Upper lobe of left lung (tissue), 6 donors: ENCODE data around the gene SLC25A22. TPM values are rescaled to one million over a fixed set of nuclear protein-coding genes. Genes with fewer than 3 reads are reported as not detected.

Experiments
- ATAC-seq, 2 donors: fragments of 200-7000 bp; cut with Tn5 transposase; one replicate each; pipeline ENCODE4 v1.9.1; 2022; ENCODE audit warnings: mild to moderate bottlenecking in 2 of 2, moderate library complexity in 2 of 2; ENCODE audit not compliant: low FRiP score in 2 of 2
- DNase-seq, 2 donors: peaks; one replicate each; pipeline ENCODE4 v3.0.0-alpha.2; 2019 to 2020
- H3K27ac ChIP-seq, 4 donors: fragments of 200-600 bp; sonication (generic); one replicate each; pipeline ENCODE4 v1.5.1; 2016 to 2019
- H3K27me3 ChIP-seq, 4 donors: fragments of 200-600 bp; sonication (generic); one replicate each; pipeline ENCODE4 v1.5.1; 2017 to 2019
- H3K36me3 ChIP-seq, 4 donors: fragments of 200-600 bp; sonication (generic); one replicate each; pipeline ENCODE4 v1.5.1; 2016 to 2019
- H3K4me1 ChIP-seq, 4 donors: fragments of 200-600 bp; sonication (generic); one replicate each; pipeline ENCODE4 v1.5.1; 2018 to 2019
- H3K4me3 ChIP-seq, 4 donors: fragments of 200-600 bp; sonication (generic); one replicate each; pipeline ENCODE4 v1.5.1; 2017 to 2019; ENCODE audit warnings: mild to moderate bottlenecking in 2 of 4, moderate library complexity in 1 of 4
- H3K9me3 ChIP-seq, 4 donors: fragments of 200-600 bp; sonication (generic); one replicate each; pipeline ENCODE4 v1.5.1; 2018 to 2019
- CTCF ChIP-seq, 6 experiments: fragments of 450-650 bp in 4 of 6; fragments of 200-600 bp in 2 of 6; sonication (generic) in 2 of 6; IDR thresholded peaks; one replicate each; pipeline ENCODE4 v1.5.1; 2016 to 2019; ENCODE audit warnings: antibody characterized with exemption in 6 of 6
- EP300 ChIP-seq, 4 donors: sonication (generic); formaldehyde crosslinking; IDR thresholded peaks; one replicate each; pipeline ENCODE4 v1.5.1; 2017; ENCODE audit warnings: antibody characterized with exemption in 4 of 4, control low read depth in 2 of 4
- POLR2A ChIP-seq, 4 donors: fragments of 450-650 bp; IDR thresholded peaks; one replicate each; pipeline ENCODE4 v1.5.1; 2016 to 2017; ENCODE audit warnings: antibody characterized with exemption in 4 of 4, mild to moderate bottlenecking in 2 of 4
- POLR2AphosphoS5 ChIP-seq, 2 donors: sonication (generic); formaldehyde crosslinking; IDR thresholded peaks; one replicate each; pipeline ENCODE4 v1.5.1; 2017; ENCODE audit warnings: antibody characterized with exemption in 2 of 2
- WGBS, 2 donors: methylation state at CpG; one replicate each; pipeline ENCODE4 v1.1.5; 2017 to 2018; 5-methylcytosine and 5-hydroxymethylcytosine counted together
- total RNA-seq, 6 donors: library from RNA; depleted of rRNA in 4 of 6; stranded (reverse); fragments of >200 nt in 4 of 6; gene quantifications; one replicate each; pipeline versions ENCODE4 v1.1.0 to v1.2.1, GENCODE V29; 2016 to 2021
- donor health status: DM: no; HTN: no; CAD: no; lungs with moderate emphysema.
- donor health status: DM: no; HTN: yes; CAD: no; lungs with severe emphysema.

Gene SLC25A22
- total RNA-seq, 6 donors from 2014 or later: 13.6 to 29.3 (median 22.3) TPM

- no peaks in the 10 kb centered on the region for H3K27me3 ChIP-seq
- peaks cover 0 to 12% (median 5%) of the 10 kb centered on the region in 4 donors for H3K36me3 ChIP-seq
- H3K4me1 ChIP-seq: peaks cover 22 to 43% (median 28%) of the 10 kb centered on the region in 4 donors
- TF ChIP-seq CTCF (IDR thresholded peaks at IDR 0.05) (no peak), EP300 (IDR thresholded peaks at IDR 0.05) (peak in 1 of 4 donors; percentile 9), POLR2AphosphoS5 (IDR thresholded peaks at IDR 0.05) (peak in 1 of 2 donors; percentile 41)
- peak overlapping the region in 3 of 4 donors; percentile 89 to 96 (median 96) for H3K27ac ChIP-seq
- H3K9me3 ChIP-seq: no peaks in the 10 kb centered on the region
- ATAC-seq (no peak), DNase-seq (peak in 1 of 2 donors; percentile 64)
- 40 to 63% methylated on average over 2 of the region's 2 CpGs for WGBS, 2 donors
- H3K4me3 ChIP-seq: no peak overlapping the region
Measured at GRCh38 chr11:749731-750130, 48.4 kb downstream of the SLC25A22 start.

DNA sequence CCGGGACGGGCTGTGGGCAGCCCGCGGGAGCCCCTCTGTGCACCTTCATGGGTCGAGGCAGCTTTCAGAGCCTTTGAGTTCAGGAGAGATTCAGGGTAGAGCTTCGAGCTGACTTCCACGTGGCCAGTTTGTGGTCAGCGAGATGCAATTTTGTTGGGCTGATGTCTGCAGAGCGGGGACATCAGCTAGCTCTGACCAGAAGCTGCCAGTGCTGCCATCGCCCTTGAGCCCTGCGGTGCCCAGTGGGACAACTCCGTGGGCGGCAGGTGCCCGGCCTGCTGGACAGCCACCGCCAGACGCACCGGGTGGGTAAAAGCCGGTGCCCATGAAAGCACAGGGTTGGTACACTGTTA lies 50.1 kb downstream of the SLC25A22 start:
- Histone ChIP-seq H3K27me3 (no peaks in the 10 kb centered on the region), H3K27ac (peak overlapping the region; percentile 89 to 96 (median 94)), H3K36me3 (peaks cover 0 to 11% (median 4%) of the 10 kb centered on the region in 4 donors), H3K4me3 (peak overlapping the region; percentile 93 to 97 (median 94)), H3K9me3 (no peaks in the 10 kb centered on the region), H3K4me1 (peaks cover 22 to 43% (median 28%) of the 10 kb centered on the region in 4 donors)
- TF ChIP-seq POLR2A (IDR thresholded peaks at IDR 0.05): no peak
- no peak for TF ChIP-seq EP300 (IDR thresholded peaks at IDR 0.05)
- no peak for TF ChIP-seq POLR2AphosphoS5 (IDR thresholded peaks at IDR 0.05)
- no peak for TF ChIP-seq CTCF (IDR thresholded peaks at IDR 0.05)
- peak in 1 of 2 donors; percentile 83 for DNase-seq
- WGBS, 2 donors: 4 to 21% methylated on average over 8 to 17 of the region's 18 CpGs
- peak; percentile 28 to 42 for ATAC-seq

GRCh38 chr11:747158-748006 lies 50.7 kb downstream of the SLC25A22 start, which contains the start of gene TALDO1:
Gene TALDO1 (plus strand): TSS chr11:747464. CDS start chr11:747482, 18 bp downstream.
- ATAC-seq (peak; percentile 95 to 98), DNase-seq (peak; percentile 96 to 99)
- H3K27ac ChIP-seq: peak within 1 kb of the TSS; percentile 89 to 96 (median 94)
- H3K27me3 ChIP-seq: no peaks in the 10 kb centered on the region
- TF ChIP-seq EP300 (IDR thresholded peaks at IDR 0.05): no peak
- peak; percentile 53 to 83 for TF ChIP-seq POLR2AphosphoS5 (IDR thresholded peaks at IDR 0.05)
- TF ChIP-seq POLR2A (IDR thresholded peaks at IDR 0.05): peak in 3 of 4 donors; percentile 55 to 90 (median 82)
- TF ChIP-seq CTCF (IDR thresholded peaks at IDR 0.05): peak; percentile 26 to 66 (median 48)
- H3K4me3 ChIP-seq: peak within 1 kb of the TSS; percentile 93 to 97 (median 94)
- H3K4me1 ChIP-seq: peaks cover 22 to 43% (median 28%) of the 10 kb centered on the region in 4 donors
- peaks cover 0 to 5% (median 1%) of the 10 kb centered on the region in 4 donors for H3K36me3 ChIP-seq
- WGBS, 2 donors: 0 to 3% methylated on average over 6 to 26 of the region's 112 CpGs
- H3K9me3 ChIP-seq: no peaks in the 10 kb centered on the region

- H3K36me3 ChIP-seq: no peaks in the 10 kb centered on the region
- no peaks in the 10 kb centered on the region for H3K9me3 ChIP-seq
- ATAC-seq (peak; percentile 40 to 42), DNase-seq (no peak)
- H3K4me1 ChIP-seq: peaks cover 22 to 43% (median 28%) of the 10 kb centered on the region in 4 donors
- peak overlapping the region; percentile 93 to 97 (median 94) for H3K4me3 ChIP-seq
- peak overlapping the region; percentile 89 to 96 (median 94) for H3K27ac ChIP-seq
- WGBS, 2 donors: 31 to 64% methylated on average over 18 to 40 of the region's 46 CpGs
- H3K27me3 ChIP-seq: no peaks in the 10 kb centered on the region
- TF ChIP-seq EP300 (IDR thresholded peaks at IDR 0.05) (no peak), POLR2A (IDR thresholded peaks at IDR 0.05) (no peak), CTCF (IDR thresholded peaks at IDR 0.05) (no peak), POLR2AphosphoS5 (IDR thresholded peaks at IDR 0.05) (no peak)
Measured at GRCh38 chr11:746289-747157, 51.6 kb downstream of the SLC25A22 start.
